Sigmoid colon (tissue), 7 donors: Measurements from ENCODE around the gene EPHA4. TPM values are rescaled to one million over a fixed set of nuclear protein-coding genes. Genes with fewer than 3 reads are reported as not detected.

Experiments
- DNase-seq: peaks from one replicate; pipeline ENCODE4 v3.0.0-alpha.2; 2019
- H3K27ac ChIP-seq, 4 donors: fragments of 200-600 bp; sonication (generic); one replicate each; pipeline ENCODE4 v1.5.1; 2016 to 2019; ENCODE audit warnings: mild to moderate bottlenecking in 1 of 4
- H3K27me3 ChIP-seq, 3 donors: fragments of 200-600 bp; sonication (generic); one replicate each; pipeline ENCODE4 v1.5.1; 2019; ENCODE audit warnings: mild to moderate bottlenecking in 1 of 3
- H3K36me3 ChIP-seq, 4 donors: fragments of 200-600 bp; sonication (generic); one replicate each; pipeline ENCODE4 v1.5.1; 2016 to 2019
- H3K4me1 ChIP-seq, 4 donors: fragments of 200-600 bp; sonication (generic); one replicate each; pipeline ENCODE4 v1.5.1; 2017 to 2019
- H3K4me3 ChIP-seq, 4 donors: fragments of 200-600 bp; sonication (generic); one replicate each; pipeline ENCODE4 v1.5.1; 2017 to 2019; ENCODE audit warnings: mild to moderate bottlenecking in 2 of 4, moderate library complexity in 1 of 4
- H3K9me3 ChIP-seq, 4 donors: fragments of 200-600 bp in 3 of 4; sonication (generic) in 3 of 4; one replicate each; pipeline versions ENCODE4 v1.5.1 to v1.6.1; 2013 to 2019
- CTCF ChIP-seq, 4 experiments: fragments of 450-650 bp in 3 of 4; fragments of 200-600 bp in 1 of 4; IDR thresholded peaks; one replicate each; pipeline ENCODE4 v1.5.1; 2016 to 2019; ENCODE audit warnings: antibody characterized with exemption in 4 of 4, mild to moderate bottlenecking in 3 of 4, moderate library complexity in 2 of 4
- EP300 ChIP-seq, 4 donors: sonication (generic); formaldehyde crosslinking; IDR thresholded peaks; one replicate each; pipeline ENCODE4 v1.6.1; 2017; ENCODE audit warnings: antibody characterized with exemption in 4 of 4
- POLR2A ChIP-seq, 2 donors: fragments of 450-650 bp; IDR thresholded peaks; one replicate each; pipeline ENCODE4 v1.6.1; 2016; ENCODE audit warnings: antibody characterized with exemption in 2 of 2, mild to moderate bottlenecking in 2 of 2, moderate library complexity in 2 of 2
- POLR2AphosphoS5 ChIP-seq, 4 donors: sonication (generic); formaldehyde crosslinking; IDR thresholded peaks; one replicate each; pipeline ENCODE4 v1.6.1; 2017; ENCODE audit warnings: antibody characterized with exemption in 4 of 4
- WGBS, 2 donors: extraction: QIAGEN DNeasy Blood & Tissue Kit; methylation state at CpG; one replicate each; pipeline ENCODE4 v1.1.7; 2013; 5-methylcytosine and 5-hydroxymethylcytosine counted together
- intact Hi-C: fragments of 100-400 bp; cut with DNase I; formaldehyde crosslinking; loops from one replicate; pipeline ENCODE4 v1.15.1; 2023
- polyA plus RNA-seq, 3 donors: library from polyadenylated mRNA; stranded (reverse); fragments of 200-250 nt; gene quantifications; one replicate each; pipeline ENCODE4 v1.2.3, GENCODE V29; 2013
- total RNA-seq, 4 donors: library from RNA; depleted of rRNA; stranded (reverse); fragments of >200 nt; gene quantifications; one replicate each; pipeline ENCODE4 v1.1.0, GENCODE V29; 2016
- donor health status: healthy with polysubstance abuse.
- donor health status: Bipolar disorder and iron deficiency.
- donor health status: healthy.

EPHA4 gene
- total and polyA plus RNA-seq, 7 donors = 1.2 to 50.7 (median 26.9) TPM

GRCh38 chr2:221370076-221370856, 201.8 kb downstream of the EPHA4 start:
- intact Hi-C loops = no loop called here
- Histone ChIP-seq H3K27me3 (no peaks in the 10 kb centered on the region), H3K36me3 (no peaks in the 10 kb centered on the region), H3K4me1 (peaks cover 0 to 13% (median 11%) of the 10 kb centered on the region in 4 donors), H3K4me3 (no peak overlapping the region), H3K27ac (no peak overlapping the region), H3K9me3 (no peaks in the 10 kb centered on the region)
- TF ChIP-seq EP300 (IDR thresholded peaks at IDR 0.05) = no peak
- no peak for TF ChIP-seq POLR2AphosphoS5 (IDR thresholded peaks at IDR 0.05)
- no peak for TF ChIP-seq CTCF (IDR thresholded peaks at IDR 0.05)
- no peak for TF ChIP-seq POLR2A (IDR thresholded peaks at IDR 0.05)
- 85 to 87% methylated on average over 9 of the region's 9 CpGs for WGBS, 2 donors
- no peak for DNase-seq
